ENCODE measurements around the gene PLEKHM3.

- no peak for TF ChIP-seq POLR2A (IDR thresholded peaks at IDR 0.05; ENCODE audit: low read depth, low read length)
- no peak for TF ChIP-seq TAF1 (IDR thresholded peaks at IDR 0.05; ENCODE audit: low read depth, low read length)
- no peak for TF ChIP-seq POLR2AphosphoS5 (IDR thresholded peaks at IDR 0.05; ENCODE audit: low read depth, low read length)
- TF ChIP-seq SPI1 (IDR thresholded peaks at IDR 0.05; ENCODE audit: low read depth, low read length) = no peak
These were observed 89.3 kb downstream of the PLEKHM3 start for GRCh38 chr2:207935991-207936370.

All from GM12891 (cell line).